LNCAP (cell line): ENCODE data around the gene CTR9.

ENCODE experiments used
- TF ChIP-seq, protein P1 (sequence below): fragments of 450-650 bp; IDR thresholded peaks from 2 replicates; pipeline ENCODE4 v1.5.1; 2017; ENCODE audit warnings: mild to moderate bottlenecking

Gene CTR9

DNA sequence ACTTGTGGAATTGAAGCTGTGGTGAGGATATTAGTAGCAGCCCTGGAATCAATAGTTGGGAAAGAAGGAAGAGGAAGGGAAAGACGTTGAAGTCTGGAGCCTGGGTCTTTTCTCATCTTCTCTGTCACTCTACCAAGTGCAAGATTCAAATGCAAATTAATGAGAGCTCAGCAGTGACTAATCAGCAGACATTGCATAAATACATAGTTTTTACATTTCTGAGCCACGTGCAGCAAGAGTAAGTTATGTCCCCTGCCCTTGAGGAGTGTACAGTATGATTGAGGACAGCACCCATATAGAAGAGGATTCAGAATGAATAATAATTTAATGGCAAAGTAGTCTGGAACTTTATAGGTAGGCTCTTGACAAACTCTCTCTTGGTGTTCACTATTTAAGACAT lies 23.8 kb downstream of the CTR9 start:
- TF ChIP-seq, protein P1, sequence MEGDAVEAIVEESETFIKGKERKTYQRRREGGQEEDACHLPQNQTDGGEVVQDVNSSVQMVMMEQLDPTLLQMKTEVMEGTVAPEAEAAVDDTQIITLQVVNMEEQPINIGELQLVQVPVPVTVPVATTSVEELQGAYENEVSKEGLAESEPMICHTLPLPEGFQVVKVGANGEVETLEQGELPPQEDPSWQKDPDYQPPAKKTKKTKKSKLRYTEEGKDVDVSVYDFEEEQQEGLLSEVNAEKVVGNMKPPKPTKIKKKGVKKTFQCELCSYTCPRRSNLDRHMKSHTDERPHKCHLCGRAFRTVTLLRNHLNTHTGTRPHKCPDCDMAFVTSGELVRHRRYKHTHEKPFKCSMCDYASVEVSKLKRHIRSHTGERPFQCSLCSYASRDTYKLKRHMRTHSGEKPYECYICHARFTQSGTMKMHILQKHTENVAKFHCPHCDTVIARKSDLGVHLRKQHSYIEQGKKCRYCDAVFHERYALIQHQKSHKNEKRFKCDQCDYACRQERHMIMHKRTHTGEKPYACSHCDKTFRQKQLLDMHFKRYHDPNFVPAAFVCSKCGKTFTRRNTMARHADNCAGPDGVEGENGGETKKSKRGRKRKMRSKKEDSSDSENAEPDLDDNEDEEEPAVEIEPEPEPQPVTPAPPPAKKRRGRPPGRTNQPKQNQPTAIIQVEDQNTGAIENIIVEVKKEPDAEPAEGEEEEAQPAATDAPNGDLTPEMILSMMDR, result no peak

GRCh38 chr11:10777393-10777793 lies 26.3 kb downstream of the CTR9 start:
- TF ChIP-seq, protein P1, result no peak

DNA sequence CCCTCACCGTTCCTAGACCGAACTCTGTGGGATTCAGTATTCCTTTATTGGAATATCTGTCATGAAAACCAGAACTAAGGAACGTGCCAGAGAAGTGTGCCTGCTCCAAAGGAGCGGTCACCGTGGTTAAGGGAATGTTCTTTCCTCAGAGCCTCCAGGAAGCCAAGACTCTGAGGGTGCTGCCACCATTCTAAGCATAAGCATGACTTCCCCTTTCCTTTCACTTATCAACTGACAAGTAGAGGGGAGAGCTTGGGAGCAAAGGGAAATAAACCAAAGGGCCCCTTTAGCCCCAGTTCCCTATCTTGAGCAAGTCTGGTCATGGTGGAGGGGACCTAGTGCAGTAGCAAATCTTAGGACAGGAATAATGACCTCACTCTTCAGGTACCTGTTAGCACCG lies 26.8 kb downstream of the CTR9 start:
- TF ChIP-seq, protein P1, result no peak

DNA sequence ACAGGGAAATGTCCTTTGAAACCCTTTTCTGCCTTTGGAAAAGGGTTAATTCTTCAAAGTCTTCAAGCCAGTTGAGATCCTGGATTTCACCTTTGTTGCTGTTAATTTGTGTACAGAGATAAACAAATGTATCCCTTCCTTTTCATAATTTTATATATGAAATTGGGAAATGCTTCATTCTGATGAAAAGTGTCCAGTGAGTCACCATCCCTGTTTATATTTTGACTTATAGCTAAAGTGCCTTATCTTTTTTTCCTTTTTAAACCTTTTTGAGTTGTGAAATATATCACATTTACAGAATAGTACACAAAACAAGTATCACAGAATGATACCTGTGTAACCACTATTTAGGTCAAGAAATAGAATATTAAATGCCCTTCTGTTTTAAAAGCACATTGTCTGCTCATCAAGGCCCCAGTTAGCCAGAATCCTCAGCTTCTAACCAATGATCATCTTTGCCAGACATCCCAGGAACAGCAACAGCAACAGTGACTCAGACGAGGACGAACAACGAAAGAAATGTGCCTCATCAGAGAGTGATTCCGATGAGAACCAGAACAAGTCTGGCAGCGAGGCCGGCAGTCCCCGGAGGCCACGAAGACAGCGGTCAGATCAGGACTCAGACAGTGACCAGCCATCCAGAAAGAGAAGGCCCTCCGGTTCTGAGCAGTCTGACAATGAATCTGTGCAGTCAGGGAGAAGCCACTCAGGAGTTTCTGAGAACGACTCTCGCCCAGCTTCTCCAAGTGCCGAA lies 27.3 kb downstream of the CTR9 start:
- TF ChIP-seq, protein P1, result no peak

DNA sequence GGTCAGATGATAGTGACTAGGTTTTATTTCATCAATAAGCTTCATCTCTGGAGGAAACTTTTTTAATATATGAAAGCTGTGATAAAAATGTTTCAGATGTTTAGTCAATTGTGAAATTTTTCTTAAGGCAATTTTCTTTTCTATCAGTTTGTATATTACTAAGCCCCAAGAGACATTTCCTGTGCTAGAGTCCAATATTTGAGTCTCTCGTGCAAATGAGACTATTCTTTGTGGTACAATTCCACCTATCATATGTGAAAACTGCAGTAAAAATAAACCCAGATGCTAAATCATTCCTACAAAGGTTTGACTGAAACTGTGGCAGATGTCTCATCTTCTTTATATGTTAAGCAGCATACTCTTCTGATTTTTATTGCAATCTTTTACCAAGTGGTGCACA lies 28.0 kb downstream of the CTR9 start:
- TF ChIP-seq, protein P1, result no peak

DNA sequence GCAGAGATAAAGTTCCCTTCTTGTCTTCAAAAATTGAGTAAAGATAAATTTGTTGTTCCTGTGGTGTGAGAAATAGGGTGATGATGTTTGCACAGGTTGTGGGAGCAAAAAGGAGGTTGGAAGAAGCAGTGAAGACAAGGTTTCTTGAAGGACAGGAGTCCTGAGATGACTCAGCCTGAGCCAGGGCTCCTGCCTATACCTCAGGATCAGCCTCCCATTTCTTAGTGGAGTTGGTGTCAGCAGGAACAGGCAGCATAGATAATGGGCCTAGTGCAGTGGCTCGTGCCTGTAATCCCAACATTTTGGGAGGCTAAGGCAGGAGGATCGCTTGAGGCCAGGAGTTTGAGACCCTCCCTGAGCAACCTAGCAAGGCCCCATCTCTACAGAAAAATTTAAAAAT lies 29.0 kb downstream of the CTR9 start:
- TF ChIP-seq, protein P1, result no peak

DNA sequence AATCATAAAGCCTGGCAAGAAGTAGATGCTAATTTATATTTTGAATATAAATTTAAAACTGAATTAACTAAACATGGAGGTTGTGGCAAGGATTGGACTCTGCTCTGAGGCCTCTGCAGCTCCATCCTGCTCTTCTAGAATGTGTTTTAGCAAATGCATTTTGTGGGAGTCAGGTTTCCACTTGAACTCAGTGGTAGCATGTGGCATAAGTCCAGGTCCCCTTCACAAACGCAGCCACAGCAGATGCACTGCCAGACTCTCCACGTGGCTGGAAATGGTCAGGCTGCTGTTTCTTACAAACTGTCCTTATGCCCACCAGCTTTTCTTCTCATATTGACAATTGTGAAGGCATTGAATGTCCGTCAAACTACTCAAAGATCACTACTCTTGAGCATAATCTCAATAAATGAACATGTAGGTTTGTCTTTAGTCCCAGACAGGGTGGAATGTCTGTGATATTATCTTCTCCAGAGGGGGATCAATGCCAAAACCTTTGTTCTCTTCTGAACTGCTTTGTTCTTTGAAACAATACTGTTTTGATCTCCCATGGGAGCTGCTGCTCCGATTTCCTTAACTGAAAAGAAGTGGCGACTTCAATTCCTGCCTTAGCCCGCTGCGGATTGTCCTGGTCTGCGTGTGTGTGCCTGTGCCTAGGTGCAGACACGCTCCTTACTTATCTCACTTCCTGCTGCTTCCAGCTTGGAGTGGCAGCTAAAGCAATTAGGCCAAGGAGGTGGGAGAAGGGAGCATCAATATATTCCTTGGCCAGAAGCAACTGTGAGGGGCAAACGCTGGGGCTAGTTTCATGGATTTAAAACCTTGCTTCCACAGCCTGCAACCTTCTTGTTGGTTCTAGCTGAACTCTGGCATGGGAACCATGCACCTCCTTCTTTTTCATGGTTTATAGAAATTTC lies 33.4 kb downstream of the CTR9 start:
- TF ChIP-seq, protein P1, result no peak
